Fibroblast of the aortic adventitia (primary cell): ENCODE data around the gene TLR9. TPM values are rescaled to one million over a fixed set of nuclear protein-coding genes. Genes with fewer than 3 reads are reported as not detected.

Experiments used
- DNase-seq: peaks from one replicate; pipeline ENCODE4 v3.0.0-alpha.2; 2010; ENCODE audit warnings: low read depth
- H3K4me3 ChIP-seq: 2 replicates; pipeline ENCODE4 v1.5.1; 2011; ENCODE audit warnings: low read depth, mild to moderate bottlenecking, control low read depth, low read length, moderate library complexity
- total RNA-seq: library from RNA; depleted of rRNA; stranded (reverse); fragments of >200 nt; gene quantifications from 2 replicates; pipeline ENCODE4 v1.2.3, GENCODE V29; 2012; ENCODE audit warnings: low replicate concordance
- TF ChIP-seq, protein P1 (sequence below): IDR thresholded peaks from 2 replicates; pipeline ENCODE4 v1.5.1; 2011; ENCODE audit warnings: mild to moderate bottlenecking, low read length, control low read depth, inconsistent platforms; ENCODE audit not compliant: insufficient read depth

The TLR9 gene
- total RNA-seq, 1 donor: not detected

GRCh38 chr3:52220380-52221026 lies 4.9 kb downstream of the TLR9 start:
- no peak overlapping the region for H3K4me3 ChIP-seq
- peak; percentile 80 for DNase-seq
- TF ChIP-seq, protein P1, sequence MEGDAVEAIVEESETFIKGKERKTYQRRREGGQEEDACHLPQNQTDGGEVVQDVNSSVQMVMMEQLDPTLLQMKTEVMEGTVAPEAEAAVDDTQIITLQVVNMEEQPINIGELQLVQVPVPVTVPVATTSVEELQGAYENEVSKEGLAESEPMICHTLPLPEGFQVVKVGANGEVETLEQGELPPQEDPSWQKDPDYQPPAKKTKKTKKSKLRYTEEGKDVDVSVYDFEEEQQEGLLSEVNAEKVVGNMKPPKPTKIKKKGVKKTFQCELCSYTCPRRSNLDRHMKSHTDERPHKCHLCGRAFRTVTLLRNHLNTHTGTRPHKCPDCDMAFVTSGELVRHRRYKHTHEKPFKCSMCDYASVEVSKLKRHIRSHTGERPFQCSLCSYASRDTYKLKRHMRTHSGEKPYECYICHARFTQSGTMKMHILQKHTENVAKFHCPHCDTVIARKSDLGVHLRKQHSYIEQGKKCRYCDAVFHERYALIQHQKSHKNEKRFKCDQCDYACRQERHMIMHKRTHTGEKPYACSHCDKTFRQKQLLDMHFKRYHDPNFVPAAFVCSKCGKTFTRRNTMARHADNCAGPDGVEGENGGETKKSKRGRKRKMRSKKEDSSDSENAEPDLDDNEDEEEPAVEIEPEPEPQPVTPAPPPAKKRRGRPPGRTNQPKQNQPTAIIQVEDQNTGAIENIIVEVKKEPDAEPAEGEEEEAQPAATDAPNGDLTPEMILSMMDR: peak; percentile 98

GRCh38 chr3:52218937-52219650 lies 6.4 kb downstream of the TLR9 start:
- TF ChIP-seq, protein P1: peak; percentile 22
- no peak overlapping the region for H3K4me3 ChIP-seq
- DNase-seq: peak; percentile 47

- no peak for DNase-seq
- no peak overlapping the region for H3K4me3 ChIP-seq
- TF ChIP-seq, protein P1: no peak
Observed at GRCh38 chr3:52218454-52218853, 7.0 kb downstream of the TLR9 start.

DNA sequence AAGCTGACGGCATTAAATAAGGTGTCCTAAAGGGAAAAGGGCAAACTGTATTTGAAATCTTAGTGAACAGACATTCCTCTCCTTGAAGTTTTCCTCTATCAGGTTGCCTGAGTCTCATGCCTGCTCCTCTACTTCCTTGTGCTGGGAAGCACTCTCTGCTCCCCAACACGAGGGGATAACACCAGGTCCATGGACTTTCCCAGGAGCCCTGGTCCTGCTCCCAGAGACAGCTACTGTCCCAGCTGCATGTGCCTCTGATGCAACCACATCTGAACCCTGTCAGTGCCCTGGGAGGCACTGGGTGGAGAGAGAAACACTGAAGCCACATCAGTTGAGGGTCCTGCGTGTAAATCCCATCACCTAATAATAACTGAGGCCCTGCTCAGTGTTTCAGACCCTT lies 7.4 kb downstream of the TLR9 start:
- no peak overlapping the region for H3K4me3 ChIP-seq
- no peak for DNase-seq
- TF ChIP-seq, protein P1: no peak

DNA sequence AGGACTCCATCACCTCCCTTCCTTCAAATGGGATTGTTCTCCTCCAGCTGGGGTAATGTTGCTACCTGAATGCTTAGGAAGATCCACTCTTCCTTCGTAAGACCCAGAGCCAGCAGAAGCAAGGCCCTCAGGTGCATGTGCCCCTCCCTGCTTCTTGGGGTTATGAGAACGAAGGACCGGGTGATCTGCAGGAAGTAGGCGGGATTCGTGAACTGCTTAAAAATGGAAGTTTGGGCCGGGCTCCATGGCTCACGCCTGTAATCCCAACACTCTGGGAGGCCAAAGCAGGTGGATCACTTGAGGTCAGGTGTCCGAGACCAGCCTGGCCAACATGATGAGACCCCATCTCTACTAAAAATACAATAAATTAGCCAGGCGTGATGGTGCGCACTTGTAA lies 8.0 kb downstream of the TLR9 start:
- TF ChIP-seq, protein P1: no peak
- no peak overlapping the region for H3K4me3 ChIP-seq
- DNase-seq: no peak

DNA sequence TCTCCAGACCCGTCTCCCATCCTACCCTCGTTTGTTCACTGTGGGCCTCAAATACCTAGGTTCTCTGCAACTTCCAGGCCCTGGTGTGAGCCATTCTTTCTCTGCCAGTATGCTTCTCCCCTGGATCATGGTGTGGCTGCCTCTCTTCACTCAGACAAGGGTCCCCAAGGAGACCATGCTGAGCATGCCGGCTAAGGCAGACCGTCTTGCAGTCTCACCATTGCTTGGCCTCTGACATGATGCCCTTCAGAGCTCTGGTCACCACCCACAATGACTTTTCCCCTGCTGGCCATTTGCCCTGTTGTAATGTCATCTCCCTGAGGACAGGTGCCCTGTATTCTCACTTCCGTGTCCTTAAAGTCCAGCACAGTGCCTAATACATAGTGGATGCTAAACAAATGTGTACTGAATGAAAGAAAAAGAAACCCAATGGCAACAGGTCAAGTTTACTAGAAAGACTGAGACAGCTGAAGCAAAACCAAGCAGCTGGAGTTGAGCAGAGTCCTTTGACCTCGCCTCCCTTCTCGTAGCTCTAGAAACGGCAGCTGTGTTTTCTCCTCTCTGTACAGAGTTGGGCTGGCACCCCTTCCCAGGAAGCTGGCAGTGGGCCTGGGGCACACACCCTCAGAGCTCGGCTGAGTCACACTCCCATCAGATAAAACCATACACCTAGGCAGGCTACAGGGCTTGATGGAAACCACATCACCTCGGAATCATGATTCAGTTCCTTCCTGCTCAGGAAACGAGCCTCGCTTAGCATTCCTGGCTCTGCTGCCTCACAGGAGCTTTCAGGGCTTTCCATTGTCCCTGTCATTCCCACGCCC lies 8.6 kb downstream of the TLR9 start:
- TF ChIP-seq, protein P1: no peak
- peak; percentile 94 for DNase-seq
- H3K4me3 ChIP-seq: no peak overlapping the region
